ENCODE data around the gene ZFHX3.
"Not testable (repeated sequence)": the region's sequence is repeated elsewhere in the genome, so short reads cannot be mapped to it uniquely, and the experiment has no call there.

ZFHX3 gene

DNA sequence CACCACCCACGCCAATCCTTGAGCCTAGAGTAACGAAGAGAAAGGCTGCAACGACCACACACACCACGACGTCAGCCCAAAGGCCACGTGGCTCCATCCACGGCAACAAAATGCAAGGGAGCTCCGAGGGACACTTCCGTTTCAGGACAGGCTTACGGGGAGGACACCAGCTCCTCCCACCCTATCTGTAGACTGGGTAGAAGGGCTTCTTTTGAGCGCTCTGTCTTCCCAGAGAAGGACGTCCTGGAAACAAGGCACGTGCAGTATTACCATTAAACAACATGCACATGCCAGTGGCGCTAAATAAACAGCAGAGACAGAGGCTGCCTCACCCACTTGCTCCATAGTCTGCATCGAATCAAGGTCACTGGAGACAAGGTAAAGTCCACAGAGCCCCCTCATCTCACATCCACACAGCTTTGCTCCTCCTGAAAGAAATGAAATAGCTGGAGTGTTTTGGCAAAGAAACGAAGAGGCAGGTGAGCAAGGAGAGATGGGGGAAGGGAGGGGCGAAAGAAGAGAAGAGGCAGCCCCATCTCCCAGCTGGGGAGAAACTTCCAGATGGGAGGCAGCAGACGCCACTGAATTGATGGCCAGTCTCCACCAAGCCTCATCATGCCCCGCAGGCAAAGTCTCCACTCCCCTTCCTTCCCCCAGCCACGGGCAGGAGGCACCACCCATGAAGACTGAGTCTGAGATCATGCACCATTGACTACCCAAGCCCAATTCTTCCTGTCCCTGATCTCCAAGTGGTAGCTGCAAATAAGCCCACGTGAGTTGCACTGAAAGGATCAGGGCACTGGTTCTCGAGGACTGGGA lies 24.0 kb downstream of the ZFHX3 start:
- no peak for DNase-seq

DNA sequence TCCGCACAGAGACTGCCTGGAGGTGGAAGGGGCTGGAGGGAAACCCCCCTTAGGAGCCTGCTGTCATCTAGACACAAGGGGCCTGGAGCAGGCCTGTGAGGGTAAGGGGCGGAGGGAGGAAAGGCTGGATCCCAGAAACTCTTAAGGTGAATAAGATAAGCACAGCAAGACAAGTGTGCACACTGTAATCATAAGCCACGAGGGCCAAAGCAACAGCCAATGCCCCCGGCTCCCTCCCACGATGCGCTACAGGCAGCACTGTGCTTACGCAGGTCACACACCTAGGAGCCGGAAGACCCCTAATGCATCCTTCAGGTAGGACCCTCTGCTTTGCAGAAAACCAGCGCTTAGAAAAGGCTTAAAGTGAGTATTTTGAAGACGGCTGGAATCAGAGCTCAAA lies 24.6 kb downstream of the ZFHX3 start:
- no peak for DNase-seq

DNA sequence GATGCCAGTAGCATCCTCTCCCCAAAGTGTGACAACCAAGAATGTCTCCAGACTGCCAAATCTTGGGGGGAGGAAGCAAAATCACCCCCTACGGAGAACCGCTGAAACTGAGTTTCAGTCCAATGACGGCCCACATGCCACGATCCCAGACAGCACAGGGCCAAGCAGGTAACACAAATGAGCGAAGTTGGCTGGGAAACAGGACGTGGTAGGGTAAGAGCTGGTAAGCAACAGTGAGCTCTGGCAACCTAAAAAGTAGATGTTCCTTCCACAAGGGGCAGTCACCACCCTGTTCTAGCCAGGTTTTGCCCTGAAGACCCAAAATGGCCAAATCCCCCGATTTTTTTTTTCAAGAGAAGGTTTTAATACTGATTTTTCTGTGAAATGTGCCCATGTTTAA lies 25.4 kb downstream of the ZFHX3 start:
- no peak for DNase-seq

DNA sequence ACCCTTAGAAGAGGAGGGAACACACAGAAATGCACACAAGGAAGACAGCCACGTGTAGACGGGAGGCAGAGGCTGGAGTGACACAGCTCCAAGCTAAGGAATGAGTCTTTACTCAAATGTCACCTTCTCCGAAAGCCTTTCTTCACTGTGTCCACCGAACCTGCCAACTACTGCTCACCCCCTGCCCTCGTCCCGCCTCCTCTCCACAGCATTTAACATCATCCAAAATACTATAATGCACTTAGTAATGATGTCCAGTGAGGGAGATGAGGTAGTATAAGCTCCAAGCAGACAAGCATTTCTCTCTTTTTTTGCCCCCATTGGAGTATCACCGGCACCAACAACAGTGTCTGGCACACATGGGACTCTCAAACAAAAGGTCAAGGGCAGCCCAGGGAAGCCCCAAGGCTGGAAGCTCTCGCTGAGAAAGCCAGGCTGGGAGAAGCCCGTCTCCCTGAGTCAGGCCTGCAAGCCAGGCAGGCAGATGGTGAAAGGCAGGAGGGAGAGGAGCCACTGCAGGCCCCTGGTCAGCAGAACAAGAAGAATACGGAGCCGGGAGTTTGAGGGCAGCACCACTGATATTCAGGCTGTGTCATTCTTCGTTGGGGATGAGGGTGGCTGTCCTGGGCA lies 25.9 kb downstream of the ZFHX3 start:
- DNase-seq: no peak

- peak in 14 of 58 donors; percentile 5 to 48 (median 20) for DNase-seq
Observed at GRCh38 chr16:73020409-73020884, 27.5 kb downstream of the ZFHX3 start.

GRCh38 chr16:73019457-73020362 lies 28.2 kb downstream of the ZFHX3 start:
- no peak for DNase-seq

GRCh38 chr16:73018821-73019456 lies 29.0 kb downstream of the ZFHX3 start:
- no peak for DNase-seq

GRCh38 chr16:73017321-73017720 lies 30.6 kb downstream of the ZFHX3 start:
- DNase-seq: no peak

DNA sequence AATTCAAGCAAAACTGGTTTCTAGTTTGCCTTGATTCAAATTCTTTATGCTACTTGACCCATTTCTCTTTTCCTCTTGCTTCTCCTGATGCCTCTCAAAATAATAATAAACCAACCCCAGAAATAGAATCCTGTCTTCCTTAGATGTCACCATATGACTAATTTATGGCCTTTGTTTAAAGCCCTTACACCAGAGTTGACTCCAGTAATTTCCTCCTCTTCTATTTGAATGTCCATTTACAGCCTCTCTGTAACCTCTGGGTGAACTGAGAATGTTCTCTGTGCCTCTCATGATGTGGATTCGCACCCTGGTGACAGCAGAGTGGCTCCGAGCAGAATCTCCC lies 31.5 kb downstream of the ZFHX3 start:
- no peak for DNase-seq

DNA sequence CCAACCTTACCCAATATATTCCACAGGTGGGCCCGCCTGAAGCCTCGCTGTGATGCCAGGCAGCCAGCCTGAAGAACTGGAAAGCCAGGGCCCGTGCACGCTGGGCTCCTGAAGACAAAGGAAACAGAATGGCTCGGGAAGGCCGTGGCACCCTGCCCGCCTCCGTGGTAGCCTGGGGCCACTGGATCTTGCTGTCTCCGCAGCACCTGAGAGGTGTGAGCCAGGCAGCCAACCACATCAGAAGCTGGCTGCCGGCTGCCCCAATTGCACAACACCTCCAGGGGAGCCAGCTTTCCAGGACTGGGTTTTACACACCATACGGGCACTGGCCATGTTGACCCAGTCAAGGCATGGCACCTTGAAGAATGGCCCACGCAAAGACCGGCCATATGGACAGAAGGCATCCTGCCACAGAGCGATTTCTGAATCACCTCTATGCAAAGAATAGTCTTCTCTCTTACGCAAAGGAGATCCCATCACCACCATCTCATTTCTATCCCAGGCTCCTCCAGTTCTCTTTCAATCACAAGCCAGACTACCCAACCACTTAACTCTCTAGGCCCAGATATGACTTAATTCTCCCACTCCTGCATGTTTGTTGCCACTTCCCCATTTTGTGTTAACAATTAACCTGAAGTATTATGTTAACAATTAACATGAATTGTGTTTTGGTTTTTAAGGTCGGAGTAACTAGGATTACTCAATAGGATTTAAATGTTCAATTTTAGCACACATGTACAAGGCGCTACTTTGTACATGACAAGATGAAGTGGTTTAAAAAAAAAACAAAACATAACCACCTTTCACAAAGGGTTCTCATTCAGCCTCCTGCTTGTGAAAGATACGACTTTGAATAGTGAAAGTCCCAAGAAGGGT lies 32.1 kb downstream of the ZFHX3 start:
- no peak for DNase-seq

DNA sequence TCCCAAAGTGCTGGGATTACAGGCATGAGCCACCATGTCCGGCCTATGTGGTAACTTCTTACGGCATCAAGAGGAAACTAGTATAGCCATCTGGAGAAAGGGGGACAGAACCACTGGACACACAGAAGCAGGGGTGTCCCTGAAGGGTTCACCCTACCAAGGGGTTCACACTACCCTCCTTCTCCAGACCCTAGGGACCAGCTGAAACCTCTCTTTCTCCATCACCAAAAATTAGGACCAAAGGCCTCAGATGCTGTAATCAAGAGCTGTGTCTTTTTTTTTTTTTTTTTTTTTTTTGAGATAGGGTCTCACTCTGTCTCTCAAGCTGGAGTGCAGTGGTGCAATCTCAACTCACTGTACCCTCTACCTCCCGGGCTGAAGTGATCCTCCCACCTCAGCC lies 33.2 kb downstream of the ZFHX3 start:
- DNase-seq: no peak

DNA sequence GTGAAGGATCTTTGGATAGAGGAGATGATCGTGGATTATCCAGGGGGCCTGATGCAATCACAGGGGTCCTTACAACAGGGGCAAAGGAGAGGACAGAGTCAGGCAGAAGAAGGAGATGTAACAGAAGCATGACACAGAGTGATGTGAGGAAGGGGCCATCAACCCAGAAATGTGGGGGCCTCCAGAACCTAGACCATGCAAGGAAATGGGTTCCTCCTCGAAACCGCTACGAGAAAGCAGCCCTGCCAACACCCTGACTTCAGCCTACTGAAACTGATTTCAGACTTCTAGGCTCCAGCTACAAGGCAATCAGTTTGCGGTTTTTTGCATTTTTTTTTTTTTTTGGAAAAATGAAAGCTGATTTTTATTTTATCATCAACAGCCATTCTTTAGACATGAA lies 34.0 kb downstream of the ZFHX3 start:
- DNase-seq: no peak

DNA sequence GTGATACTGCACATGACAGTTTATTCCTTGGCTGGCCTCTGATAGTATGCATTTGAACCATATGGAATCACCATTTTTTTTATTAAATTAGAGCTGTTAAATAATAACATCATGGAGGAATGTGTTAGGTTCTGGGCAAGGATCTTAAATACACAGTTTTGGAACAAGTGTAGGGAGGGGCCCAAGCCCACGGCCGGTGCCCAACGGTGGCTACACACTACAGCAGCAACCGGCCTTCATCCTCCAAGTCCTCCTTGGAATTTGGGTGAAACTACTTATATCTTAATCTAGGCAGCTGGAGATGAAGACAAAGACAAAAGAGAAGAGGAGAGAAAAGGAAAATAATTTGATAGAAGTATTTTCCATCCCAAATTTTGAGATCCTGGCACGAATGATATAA lies 35.6 kb downstream of the ZFHX3 start:
- DNase-seq: no peak

- DNase-seq: no peak
Observed at GRCh38 chr16:73011926-73012325, 36.0 kb downstream of the ZFHX3 start.

- DNase-seq: peak in 2 of 58 donors; percentile 9 to 30
Observed at GRCh38 chr16:73010150-73010676, 37.7 kb downstream of the ZFHX3 start.

GRCh38 chr16:73009710-73010109 lies 38.2 kb downstream of the ZFHX3 start:
- DNase-seq: not testable (repeated sequence)

DNA sequence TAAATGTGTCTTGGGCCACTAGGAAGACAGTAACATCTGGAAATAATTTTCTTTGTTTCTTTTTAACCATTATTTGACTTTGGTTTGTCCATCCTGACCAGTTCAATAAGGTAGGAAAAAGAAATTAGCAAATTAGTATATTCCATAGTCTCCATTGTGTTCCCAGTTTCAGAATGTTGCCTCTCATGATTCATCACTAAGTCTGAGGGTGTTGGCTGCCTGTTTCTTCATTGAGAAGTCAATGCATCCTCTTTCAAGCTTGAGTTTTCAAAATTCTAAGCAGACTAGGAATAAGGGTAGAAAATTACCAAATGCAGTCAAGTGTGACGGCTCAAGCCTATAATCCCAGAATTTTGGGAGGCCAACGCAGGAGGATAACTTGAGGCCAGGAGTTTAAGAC lies 41.9 kb downstream of the ZFHX3 start:
- DNase-seq: no peak

- no peak for DNase-seq
Observed at GRCh38 chr16:73002866-73003265, 45.1 kb downstream of the ZFHX3 start.

- no peak for DNase-seq
Observed at GRCh38 chr16:73000907-73001521, 46.9 kb downstream of the ZFHX3 start.
